Measurements from ENCODE around the gene EXOC1. TPM values are rescaled to one million over a fixed set of nuclear protein-coding genes. Genes with fewer than 3 reads are reported as not detected.

Gene EXOC1
- total RNA-seq, 1 experiment from 2014 or later = 21.2 TPM

DNA sequence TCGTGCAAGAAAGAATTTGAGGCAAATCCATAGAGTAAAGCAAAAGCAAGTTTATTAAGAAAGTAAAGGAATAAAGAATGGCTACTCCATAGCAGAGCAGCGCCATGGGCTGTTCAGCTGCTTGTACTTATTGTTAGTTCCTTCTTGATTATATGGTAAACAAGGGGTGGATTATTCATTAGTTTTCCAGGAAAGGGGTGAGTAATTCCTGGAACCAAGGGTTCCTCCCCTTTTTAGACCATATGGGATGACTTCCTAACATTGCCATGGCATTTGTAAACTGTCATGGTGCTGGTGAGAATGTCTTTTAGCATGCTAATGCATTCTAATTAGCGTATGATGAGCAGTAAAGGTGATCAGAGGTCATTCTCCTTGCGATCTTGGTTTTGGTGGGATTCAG is 71.8 kb downstream of the EXOC1 start:
- no peak overlapping the region for H2AFZ ChIP-seq (ENCODE audit: low read length)
- H2AK5ac ChIP-seq (ENCODE audit: insufficient read length, low read length) = no peak overlapping the region
- H3K4ac ChIP-seq (ENCODE audit: low read depth, low read length) = no peak overlapping the region
- DNase-seq = no peak
- Mint-ChIP-seq H3K36me3 (ENCODE audit: insufficient read depth in 1 of 3, low read depth in 3 of 3) (peaks cover 0 to 7% (median 0%) of the 10 kb centered on the region in 3 experiments; a peak in 3 of 7 replicates), H3K4me3 (no peak overlapping the region), H3K27ac (no peak overlapping the region), H3K27me3 (ENCODE audit: low read depth) (peaks cover 1% of the 10 kb centered on the region; the same call in 1 of the 2 replicates), H3K4me1 (peaks cover 25 to 28% of the 10 kb centered on the region in 2 experiments), H3K9me3 (peaks cover 2 to 6% of the 10 kb centered on the region in 2 experiments; a peak in 3 of 5 replicates)
- no peak overlapping the region for H3K23ac ChIP-seq (ENCODE audit: insufficient read length, low read depth, low read length)
- no peak overlapping the region for H4K91ac ChIP-seq (ENCODE audit: insufficient read length, low read depth, low read length)
- H2BK20ac ChIP-seq (ENCODE audit: low read depth, low read length, poor library complexity, severe bottlenecking) = no peak overlapping the region
- no peak overlapping the region for H3K9ac ChIP-seq (ENCODE audit: extremely low read depth, insufficient read length, low read length)
- no peak overlapping the region for H2BK120ac ChIP-seq (ENCODE audit: low read depth, low read length, poor library complexity, severe bottlenecking)
- H3K14ac ChIP-seq (ENCODE audit: insufficient read depth, low read length) = no peak overlapping the region
- TF ChIP-seq CTCF (conservative IDR thresholded peaks at IDR 0.05) = no peak
- WGBS (ENCODE audit: extremely low coverage, insufficient read length, low lambda C conversion rate) = no CpG with 5 or more reads among the region's 4 CpGs
- H3K79me1 ChIP-seq (ENCODE audit: insufficient read depth, low read depth, low read length, poor library complexity, severe bottlenecking) = no peaks in the 10 kb centered on the region
- H3K23me2 ChIP-seq (ENCODE audit: insufficient read length, low read depth, low read length, poor library complexity, severe bottlenecking) = no peaks in the 10 kb centered on the region
- no peak overlapping the region for H3K27ac ChIP-seq (ENCODE audit: insufficient read length, low read depth, low read length)
- no peak overlapping the region for H3K56ac ChIP-seq (ENCODE audit: insufficient read length, low read depth, low read length)
- peaks cover 2% of the 10 kb centered on the region; the same call in 1 of the 2 replicates for H3K4me1 ChIP-seq (ENCODE audit: insufficient read depth, low read length)
- no peaks in the 10 kb centered on the region for H3K9me3 ChIP-seq (ENCODE audit: control insufficient read depth, low read depth, low read length)
- H4K20me1 ChIP-seq (ENCODE audit: control insufficient read depth, insufficient read depth, insufficient read length) = no peaks in the 10 kb centered on the region
- no peaks in the 10 kb centered on the region for H3K79me2 ChIP-seq (ENCODE audit: insufficient read depth, low read length)
- no peak overlapping the region for H3T11ph ChIP-seq (ENCODE audit: low read length)
- no peak overlapping the region for H2BK12ac ChIP-seq (ENCODE audit: insufficient read length, low read depth, low read length)
- H3K4me2 ChIP-seq (ENCODE audit: insufficient read depth, insufficient read length, low read length) = no peak overlapping the region
- no peak overlapping the region for H2BK5ac ChIP-seq (ENCODE audit: insufficient read length, low read length)
- H3K18ac ChIP-seq (ENCODE audit: insufficient read length, low read depth, low read length) = no peak overlapping the region
- H3K27me3 ChIP-seq (ENCODE audit: insufficient read depth, low read length) = no peaks in the 10 kb centered on the region
- H4K5ac ChIP-seq (ENCODE audit: insufficient read length, low read depth, low read length) = no peak overlapping the region
- no peak overlapping the region for H4K8ac ChIP-seq (replicated peaks; ENCODE audit: insufficient read length, low read depth, low read length)
- H2BK15ac ChIP-seq (ENCODE audit: low read depth, low read length) = no peak overlapping the region
